IMR-90 (cell line): ENCODE results near the gene SLC29A2. TPM values are rescaled to one million over a fixed set of nuclear protein-coding genes. Genes with fewer than 3 reads are reported as not detected.

Experiments
- ATAC-seq: fragments of 200-7000 bp; cut with Tn5 transposase; 2 replicates; pipeline ENCODE4 v1.9.1; 2020; ENCODE audit warnings: low read depth, mild to moderate bottlenecking, moderate library complexity
- BruUV-seq: library from RNA; stranded (reverse); fragments of 400-500 nt; replicated peaks from 2 replicates; lab custom pipeline; 2021; lab: Mats Ljungman, UMichigan
- CTCF ChIA-PET: fragments of 300-600 bp; formaldehyde crosslinking; extraction: SDS; loops from one replicate; lab custom pipeline; 2021; ENCODE audit warnings: antibody characterized with exemption; lab: Yijun Ruan, JAX
- POLR2A ChIA-PET: fragments of 300-600 bp; sonication (Branson Sonifier 250); formaldehyde crosslinking; loops from one replicate; lab custom pipeline; 2022; ENCODE audit warnings: antibody characterized with exemption; ENCODE audit not compliant: unreplicated experiment; lab: Charles Lee
- DNase-seq: peaks from one replicate; pipeline ENCODE4 v3.0.0; 2013
- H2AFZ ChIP-seq: replicated peaks from 2 replicates; pipeline ENCODE3; 2013; ENCODE audit warnings: low read length, mild to moderate bottlenecking; ENCODE audit not compliant: poor library complexity
- H2AK5ac ChIP-seq: 2 replicates; pipeline ENCODE4 v1.6.1; 2013; ENCODE audit warnings: low read depth, low read length, inconsistent platforms
- H2AK9ac ChIP-seq: replicated peaks from 2 replicates; pipeline ENCODE3; 2013; ENCODE audit warnings: mild to moderate bottlenecking, low read depth, low read length, moderate library complexity; ENCODE audit not compliant: poor library complexity
- H2BK120ac ChIP-seq: 2 replicates; pipeline ENCODE4 v1.6.1; 2013; ENCODE audit warnings: low read depth, low read length, inconsistent platforms
- H2BK15ac ChIP-seq: 3 replicates; pipeline ENCODE4 v1.6.1; 2013; ENCODE audit warnings: low read depth, low read length, inconsistent platforms
- H2BK20ac ChIP-seq: 2 replicates; pipeline ENCODE4 v1.6.1; 2013; ENCODE audit warnings: low read depth, mild to moderate bottlenecking, inconsistent platforms, low read length, moderate library complexity
- H2BK5ac ChIP-seq: 2 replicates; pipeline ENCODE4 v1.6.1; 2013; ENCODE audit warnings: mild to moderate bottlenecking, low read depth, low read length, inconsistent platforms; ENCODE audit not compliant: poor library complexity, severe bottlenecking
- H3K14ac ChIP-seq: replicated peaks from 2 replicates; pipeline ENCODE4 v1.6.1; 2013; ENCODE audit warnings: low read depth, low read length, inconsistent platforms
- H3K18ac ChIP-seq: 2 replicates; pipeline ENCODE4 v1.6.1; 2013; ENCODE audit warnings: low read depth, low read length, control low read depth
- H3K23ac ChIP-seq: 2 replicates; pipeline ENCODE4 v1.6.1; 2013; ENCODE audit warnings: low read depth, low read length, inconsistent platforms
- H3K27ac ChIP-seq: 2 replicates; pipeline ENCODE4 v1.5.1; 2013; ENCODE audit warnings: mild to moderate bottlenecking, control low read depth, low read length; ENCODE audit not compliant: insufficient read depth
- H3K27me3 ChIP-seq: 2 replicates; pipeline ENCODE4 v1.6.1; 2013; ENCODE audit warnings: low read length; ENCODE audit not compliant: control insufficient read depth, insufficient read depth
- H3K36me3 ChIP-seq: 2 replicates; pipeline ENCODE4 v1.6.1; 2013; ENCODE audit warnings: low read length, mixed read lengths; ENCODE audit not compliant: control insufficient read depth, insufficient read depth
- H3K4ac ChIP-seq: 2 replicates; pipeline ENCODE4 v1.6.1; 2013; ENCODE audit warnings: low read depth, low read length, inconsistent platforms
- H3K4me1 ChIP-seq: 2 replicates; pipeline ENCODE4 v1.6.1; 2013; ENCODE audit warnings: low read length, mixed read lengths; ENCODE audit not compliant: control insufficient read depth, insufficient read depth
- H3K4me2 ChIP-seq: 2 replicates; pipeline ENCODE4 v1.6.1; 2013; ENCODE audit warnings: low read depth, mild to moderate bottlenecking, control low read depth, low read length, moderate library complexity
- H3K4me3 ChIP-seq: 2 replicates; pipeline ENCODE4 v1.5.1; 2013; ENCODE audit warnings: low read depth, mild to moderate bottlenecking, control low read depth, low read length, moderate library complexity; ENCODE audit not compliant: insufficient read depth
- H3K56ac ChIP-seq: 2 replicates; pipeline ENCODE4 v1.6.1; 2013; ENCODE audit warnings: low read length, inconsistent platforms; ENCODE audit not compliant: insufficient read depth; ENCODE audit errors: extremely low read depth
- H3K79me1 ChIP-seq, 2 experiments: 2 replicates each; pipeline ENCODE4 v1.6.1; 2013; ENCODE audit warnings: low read length in 2 of 2, inconsistent platforms in 1 of 2, low read depth in 1 of 2
- H3K9ac ChIP-seq: 2 replicates; pipeline ENCODE4 v1.6.1; 2013; ENCODE audit warnings: low read depth, low read length, control low read depth
- H3K9me1 ChIP-seq: 2 replicates; pipeline ENCODE4 v1.6.1; 2013; ENCODE audit warnings: low read length, inconsistent platforms; ENCODE audit not compliant: insufficient read depth
- H3K9me3 ChIP-seq: 2 replicates; pipeline ENCODE4 v1.6.1; 2013; ENCODE audit warnings: low read length; ENCODE audit not compliant: control insufficient read depth, insufficient read depth
- H4K20me1 ChIP-seq: 2 replicates; pipeline ENCODE4 v1.6.1; 2013; ENCODE audit warnings: low read length, inconsistent platforms; ENCODE audit not compliant: insufficient read depth
- H4K5ac ChIP-seq: 2 replicates; pipeline ENCODE4 v1.6.1; 2013; ENCODE audit warnings: mild to moderate bottlenecking, low read depth, low read length, control low read depth
- H4K8ac ChIP-seq, 2 experiments: 2 replicates each; pipeline ENCODE4 v1.6.1; 2013; ENCODE audit warnings: low read depth in 2 of 2, low read length in 2 of 2, control low read depth in 1 of 2, inconsistent platforms in 1 of 2
- H4K91ac ChIP-seq: 2 replicates; pipeline ENCODE4 v1.6.1; 2013; ENCODE audit warnings: low read depth, low read length, inconsistent platforms; ENCODE audit not compliant: insufficient read depth
- BHLHE40 ChIP-seq: fragments of 150-350 bp; IDR thresholded peaks from 2 replicates; pipeline ENCODE4 v1.6.1; 2016; ENCODE audit warnings: mild to moderate bottlenecking, low read depth, low read length
- CEBPB ChIP-seq: IDR thresholded peaks from 2 replicates; pipeline ENCODE4 v1.6.1; 2012; ENCODE audit warnings: low read depth, low read length, improper control_type of control experiment
- CHD1 ChIP-seq: IDR thresholded peaks from 2 replicates; pipeline ENCODE4 v1.6.1; 2012; ENCODE audit warnings: low read depth, low read length, improper control_type of control experiment
- FOS ChIP-seq: fragments of 150-350 bp; IDR thresholded peaks from 2 replicates; pipeline ENCODE4 v1.6.1; 2016; ENCODE audit warnings: low read depth, low read length
- MXI1 ChIP-seq: IDR thresholded peaks from 2 replicates; pipeline ENCODE4 v1.6.1; 2012; ENCODE audit warnings: low read depth, mild to moderate bottlenecking, low read length, moderate library complexity, borderline replicate concordance
- SMC3 ChIP-seq: fragments of 150-350 bp; IDR thresholded peaks from 2 replicates; pipeline ENCODE4 v1.6.1; 2016; ENCODE audit warnings: low read depth, mild to moderate bottlenecking, antibody characterized with exemption, low read length, moderate library complexity
- WGBS, 2 experiments: methylation state at CpG; one replicate each; pipeline versions ENCODE4 v1.1.5 to v1.1.7; 2013; ENCODE audit warnings: missing lambda C conversion rate in 2 of 2; ENCODE audit not compliant: insufficient read length in 1 of 2; ENCODE audit errors: extremely low coverage in 2 of 2; 5-methylcytosine and 5-hydroxymethylcytosine counted together
- dilution Hi-C: fragments of 300-500 bp; cut with HindIII; formaldehyde crosslinking; loops from one replicate; pipeline ENCODE4 v1.14.3; 2018; ENCODE audit warnings: low sequenced_read_pairs; ENCODE audit not compliant: unreplicated experiment
- in situ Hi-C: fragments of 300-500 bp; cut with MboI; formaldehyde crosslinking; loops from 3 replicates; pipeline ENCODE4 v1.14.3; 2019; ENCODE audit warnings: low sequenced_read_pairs, inconsistent platforms, mixed read lengths
- intact Hi-C: fragments of 100-400 bp; cut with micrococcal nuclease; formaldehyde crosslinking; loops from 2 replicates; pipeline ENCODE4 v1.10.0; 2022
- polyA plus RNA-seq, 3 experiments: library from polyadenylated mRNA; depleted of rRNA; stranded (reverse); fragments of >200 nt; gene quantifications; 2 replicates each; pipeline ENCODE4 v1.2.3, GENCODE V29; 2012; ENCODE audit warnings: low replicate concordance in 1 of 3
- total RNA-seq: library from RNA; depleted of rRNA; stranded (reverse); fragments of >200 nt; gene quantifications from 2 replicates; pipeline ENCODE4 v1.2.3, GENCODE V29; 2012
- TF ChIP-seq, protein P1 (sequence below): fragments of 150-350 bp; IDR thresholded peaks from 2 replicates; pipeline ENCODE4 v1.6.1; 2017; ENCODE audit warnings: mild to moderate bottlenecking, antibody characterized with exemption, low read length, low read depth

The SLC29A2 gene
- total and polyA plus RNA-seq, 2 of the 4 experiments (the other 2 are of a cell fraction), result under 0.01 to 1.2 TPM

DNA sequence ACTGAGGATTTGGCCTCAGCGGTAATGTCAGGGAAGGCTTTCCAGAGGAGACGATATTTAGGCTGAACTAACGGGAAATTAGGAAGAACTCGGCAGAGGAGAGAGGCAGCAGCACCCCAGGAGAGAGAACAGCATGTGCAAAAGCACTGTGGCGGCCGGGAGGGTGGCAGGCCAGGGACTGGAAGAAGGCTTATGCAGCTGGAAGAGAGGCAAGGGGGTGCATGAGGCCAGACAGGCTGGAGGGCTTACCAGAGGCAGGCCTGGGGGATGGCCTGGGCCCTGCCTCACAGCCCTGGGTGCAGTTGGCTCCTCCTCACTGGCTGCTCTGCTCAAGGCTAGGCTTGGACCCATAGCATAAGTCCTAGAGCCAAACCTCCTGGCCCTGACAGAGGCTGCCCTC, 41.6 kb upstream of the SLC29A2 start:
- Histone ChIP-seq H2BK20ac (no peak overlapping the region), H3K14ac (no peak overlapping the region), H4K91ac (no peak overlapping the region), H3K79me1 (peaks cover 7 to 44% of the 10 kb centered on the region in 2 experiments; a peak in 3 of 4 replicates), H3K18ac (no peak overlapping the region), H4K5ac (no peak overlapping the region), H3K27ac (no peak overlapping the region), H4K20me1 (peaks cover 8% of the 10 kb centered on the region), H3K9ac (no peak overlapping the region), H2AK9ac (no peak overlapping the region), H4K8ac (no peak overlapping the region), H3K4ac (no peak overlapping the region), H2BK15ac (no peak overlapping the region), H3K9me1 (peaks cover 27% of the 10 kb centered on the region), H3K36me3 (no peaks in the 10 kb centered on the region), H2AFZ (no peak overlapping the region), H3K56ac (no peak overlapping the region), H3K23ac (no peak overlapping the region), H3K27me3 (no peaks in the 10 kb centered on the region), H3K9me3 (no peaks in the 10 kb centered on the region), H3K4me3 (no peak overlapping the region), H2BK5ac (no peak overlapping the region), H3K4me2 (no peak overlapping the region), H2AK5ac (no peak overlapping the region), H3K4me1 (peaks cover 6% of the 10 kb centered on the region), H2BK120ac (no peak overlapping the region)
- DNase-seq (no peak), ATAC-seq (no peak)
- ChIA-PET CTCF (no interaction called here), POLR2A (no interaction called here)
- in situ Hi-C loops, result no loop called here
- WGBS, 2 experiments, result 89% methylated on average over 4 of the region's 6 CpGs; no CpG with 5 or more reads in 1 of the 2 experiments
- BruUV-seq, result no TSS peak
- dilution Hi-C loops, result no loop called here
- TF ChIP-seq CHD1, result no peak
- TF ChIP-seq FOS, result no peak
- no peak for TF ChIP-seq CEBPB
- no peak for TF ChIP-seq SMC3
- TF ChIP-seq BHLHE40, result no peak
- TF ChIP-seq MXI1, result no peak
- TF ChIP-seq, protein P1, sequence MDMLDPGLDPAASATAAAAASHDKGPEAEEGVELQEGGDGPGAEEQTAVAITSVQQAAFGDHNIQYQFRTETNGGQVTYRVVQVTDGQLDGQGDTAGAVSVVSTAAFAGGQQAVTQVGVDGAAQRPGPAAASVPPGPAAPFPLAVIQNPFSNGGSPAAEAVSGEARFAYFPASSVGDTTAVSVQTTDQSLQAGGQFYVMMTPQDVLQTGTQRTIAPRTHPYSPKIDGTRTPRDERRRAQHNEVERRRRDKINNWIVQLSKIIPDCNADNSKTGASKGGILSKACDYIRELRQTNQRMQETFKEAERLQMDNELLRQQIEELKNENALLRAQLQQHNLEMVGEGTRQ, result no peak
- intact Hi-C loops, result no loop called here
